ENCODE data around the gene PCYT1A. TPM values are rescaled to one million over a fixed set of nuclear protein-coding genes. Genes with fewer than 3 reads are reported as not detected.
"Not testable (repeated sequence)": the region's sequence is repeated elsewhere in the genome, so short reads cannot be mapped to it uniquely, and the experiment has no call there.

The PCYT1A gene
- total and polyA plus RNA-seq, 5 donors from 2014 or later, result 21.4 to 87.4 (median 23.2) TPM

DNA sequence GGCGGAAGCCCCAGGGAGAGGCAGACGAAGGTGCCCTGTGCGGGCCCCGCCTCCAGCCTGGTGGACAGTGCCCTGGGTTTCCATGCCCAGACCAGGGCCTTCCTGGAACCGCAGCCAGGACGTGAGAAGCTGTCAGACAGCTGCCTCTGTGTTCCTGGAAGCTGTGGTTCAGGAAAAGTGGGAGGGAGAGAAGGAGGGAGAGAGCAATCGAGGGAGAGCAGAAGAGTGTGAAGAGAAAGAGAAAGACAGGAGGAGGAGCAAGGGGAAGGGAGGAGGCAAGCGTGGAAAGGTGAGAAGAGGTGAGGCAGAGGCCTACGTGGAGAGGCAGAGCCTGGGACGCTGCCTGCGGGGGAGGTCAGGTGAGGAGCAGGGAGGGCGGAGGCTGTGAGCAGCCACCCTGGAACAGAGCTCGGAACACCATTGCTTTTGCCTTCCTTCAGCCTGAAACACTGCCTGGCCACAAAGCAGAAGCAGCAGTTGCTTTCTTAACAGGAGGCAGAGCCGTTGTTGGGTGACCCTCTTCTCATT is 94.9 kb downstream of the PCYT1A start:
- DNase-seq (peak in 1 of 3 donors; percentile 52), ATAC-seq (ENCODE audit: low read depth in 2 of 2) (peak in 1 of 2 donors; percentile 23)
- no peaks in the 10 kb centered on the region for H3K36me3 ChIP-seq (ENCODE audit: control insufficient read depth, insufficient read depth, low read length)
- Mint-ChIP-seq H3K9me3 (no peaks in the 10 kb centered on the region), H3K27ac (peak overlapping the region; percentile 94 to 99 (median 97)), H3K36me3 (no peaks in the 10 kb centered on the region), H3K27me3 (no peaks in the 10 kb centered on the region), H3K4me3 (peak overlapping the region; percentile 44 to 77 (median 60)), H3K4me1 (peaks cover 0 to 49% (median 27%) of the 10 kb centered on the region in 4 donors)
- H3K4me3 ChIP-seq (ENCODE audit: low read depth, low read length), result peak overlapping the region; percentile 26
- no peaks in the 10 kb centered on the region for H3K27me3 ChIP-seq (ENCODE audit: control insufficient read depth, insufficient read depth, low read length)
- peak overlapping the region; percentile 93 for H3K27ac ChIP-seq (ENCODE audit: insufficient read depth, low read length, poor library complexity, severe bottlenecking)
- H3K9me3 ChIP-seq (ENCODE audit: control insufficient read depth in 2 of 2, low read length in 2 of 2), result no peaks in the 10 kb centered on the region
- H3K4me1 ChIP-seq (ENCODE audit: control insufficient read depth, insufficient read depth, low read length, poor library complexity, severe bottlenecking), result peaks cover 46% of the 10 kb centered on the region

DNA sequence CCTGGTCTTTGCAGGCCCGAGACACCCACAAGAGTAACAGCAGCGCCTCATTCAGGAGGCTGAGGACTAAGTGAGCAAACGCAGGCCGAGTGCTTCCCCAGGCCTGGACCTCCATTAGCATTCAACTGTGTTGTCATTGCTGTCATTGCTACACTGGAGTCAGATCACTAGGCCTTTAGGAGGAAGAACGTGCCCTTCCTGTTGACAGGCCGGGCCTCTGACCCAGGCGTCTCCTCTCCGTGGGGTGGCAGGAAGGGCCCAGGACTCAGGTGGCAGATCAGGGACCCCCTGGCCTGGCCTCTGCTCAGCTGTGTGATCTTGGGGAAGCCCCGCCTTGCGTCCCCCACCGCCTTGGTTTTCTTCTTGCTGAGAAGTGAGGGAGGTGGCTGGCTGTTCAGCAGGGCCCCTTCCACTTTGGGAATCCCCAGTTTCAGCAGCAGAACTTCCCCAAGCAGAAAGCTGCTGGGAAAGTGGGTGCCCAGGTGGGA is 95.4 kb downstream of the PCYT1A start:
- Mint-ChIP-seq H3K27me3 (no peaks in the 10 kb centered on the region), H3K27ac (peak overlapping the region; percentile 94 to 99 (median 97)), H3K4me3 (peak overlapping the region; percentile 44 to 80 (median 64)), H3K36me3 (no peaks in the 10 kb centered on the region), H3K9me3 (no peaks in the 10 kb centered on the region), H3K4me1 (peaks cover 0 to 52% (median 30%) of the 10 kb centered on the region in 4 donors)
- H3K36me3 ChIP-seq (ENCODE audit: control insufficient read depth, insufficient read depth, low read length), result no peaks in the 10 kb centered on the region
- H3K4me3 ChIP-seq (ENCODE audit: low read depth, low read length), result peak overlapping the region; percentile 26
- DNase-seq, result peak; percentile 44 to 82 (median 53)
- H3K9me3 ChIP-seq (ENCODE audit: control insufficient read depth in 2 of 2, low read length in 2 of 2), result no peaks in the 10 kb centered on the region
- no peaks in the 10 kb centered on the region for H3K27me3 ChIP-seq (ENCODE audit: control insufficient read depth, insufficient read depth, low read length)
- ATAC-seq (ENCODE audit: low read depth in 2 of 2), result peak; percentile 23 to 29
- H3K27ac ChIP-seq (ENCODE audit: insufficient read depth, low read length, poor library complexity, severe bottlenecking), result peak overlapping the region; percentile 93
- H3K4me1 ChIP-seq (ENCODE audit: control insufficient read depth, insufficient read depth, low read length, poor library complexity, severe bottlenecking), result peaks cover 50% of the 10 kb centered on the region

DNA sequence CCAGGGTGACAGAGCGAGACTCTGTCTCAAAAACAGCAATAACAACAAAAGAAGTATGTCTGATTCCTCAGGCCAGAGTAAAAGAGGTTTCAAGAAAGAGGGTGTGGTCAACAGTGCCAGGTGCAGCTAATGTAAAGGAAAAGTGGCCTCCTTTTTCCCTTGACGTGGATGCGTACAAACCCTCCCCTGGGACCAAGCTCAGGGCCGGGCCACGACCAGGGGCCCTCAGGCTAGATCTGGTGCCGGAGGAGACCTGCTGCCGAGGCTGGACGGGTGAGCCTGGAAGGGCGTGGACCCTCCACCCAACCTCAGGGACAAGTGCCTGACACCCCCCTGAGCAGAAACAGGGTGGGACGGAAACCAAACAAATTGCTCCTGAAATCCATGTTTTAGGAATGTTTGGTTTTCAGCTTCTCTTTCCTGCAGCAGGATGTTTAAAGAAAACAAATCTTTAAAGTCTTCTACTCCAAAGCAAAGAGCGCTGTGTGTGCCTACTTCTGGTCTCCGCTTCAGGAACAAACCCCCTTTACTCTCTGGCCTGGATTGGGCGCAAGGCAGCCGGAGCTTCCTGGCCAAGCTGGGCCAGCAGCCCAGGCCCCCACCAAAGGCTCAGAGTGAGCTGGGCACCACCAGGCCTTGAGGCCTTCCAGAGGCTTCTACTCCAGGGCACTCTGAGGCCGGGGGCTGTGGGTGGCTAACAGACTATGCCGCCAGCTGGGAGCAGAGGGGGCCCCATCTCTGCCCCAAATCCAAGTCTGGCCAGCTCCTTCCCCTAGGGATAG is 97.8 kb downstream of the PCYT1A start:
- Histone ChIP-seq H3K9me3 (ENCODE audit: control insufficient read depth in 2 of 2, low read length in 2 of 2) (no peaks in the 10 kb centered on the region), H3K4me1 (ENCODE audit: control insufficient read depth, insufficient read depth, low read length, poor library complexity, severe bottlenecking) (peaks cover 46% of the 10 kb centered on the region), H3K36me3 (ENCODE audit: control insufficient read depth, insufficient read depth, low read length) (no peaks in the 10 kb centered on the region), H3K4me3 (ENCODE audit: low read depth, low read length) (no peak overlapping the region), H3K27me3 (ENCODE audit: control insufficient read depth, insufficient read depth, low read length) (no peaks in the 10 kb centered on the region), H3K27ac (ENCODE audit: insufficient read depth, low read length, poor library complexity, severe bottlenecking) (no peak overlapping the region)
- H3K36me3 Mint-ChIP-seq, result no peaks in the 10 kb centered on the region
- no peak overlapping the region for H3K4me3 Mint-ChIP-seq
- H3K9me3 Mint-ChIP-seq, result no peaks in the 10 kb centered on the region
- ATAC-seq (ENCODE audit: low read depth in 2 of 2), result no peak
- peak overlapping the region in 1 of 3 donors; percentile 67 for H3K27ac Mint-ChIP-seq
- DNase-seq, result no peak
- H3K4me1 Mint-ChIP-seq, result peaks cover 0 to 51% (median 30%) of the 10 kb centered on the region in 4 donors
- H3K27me3 Mint-ChIP-seq, result no peaks in the 10 kb centered on the region

DNA sequence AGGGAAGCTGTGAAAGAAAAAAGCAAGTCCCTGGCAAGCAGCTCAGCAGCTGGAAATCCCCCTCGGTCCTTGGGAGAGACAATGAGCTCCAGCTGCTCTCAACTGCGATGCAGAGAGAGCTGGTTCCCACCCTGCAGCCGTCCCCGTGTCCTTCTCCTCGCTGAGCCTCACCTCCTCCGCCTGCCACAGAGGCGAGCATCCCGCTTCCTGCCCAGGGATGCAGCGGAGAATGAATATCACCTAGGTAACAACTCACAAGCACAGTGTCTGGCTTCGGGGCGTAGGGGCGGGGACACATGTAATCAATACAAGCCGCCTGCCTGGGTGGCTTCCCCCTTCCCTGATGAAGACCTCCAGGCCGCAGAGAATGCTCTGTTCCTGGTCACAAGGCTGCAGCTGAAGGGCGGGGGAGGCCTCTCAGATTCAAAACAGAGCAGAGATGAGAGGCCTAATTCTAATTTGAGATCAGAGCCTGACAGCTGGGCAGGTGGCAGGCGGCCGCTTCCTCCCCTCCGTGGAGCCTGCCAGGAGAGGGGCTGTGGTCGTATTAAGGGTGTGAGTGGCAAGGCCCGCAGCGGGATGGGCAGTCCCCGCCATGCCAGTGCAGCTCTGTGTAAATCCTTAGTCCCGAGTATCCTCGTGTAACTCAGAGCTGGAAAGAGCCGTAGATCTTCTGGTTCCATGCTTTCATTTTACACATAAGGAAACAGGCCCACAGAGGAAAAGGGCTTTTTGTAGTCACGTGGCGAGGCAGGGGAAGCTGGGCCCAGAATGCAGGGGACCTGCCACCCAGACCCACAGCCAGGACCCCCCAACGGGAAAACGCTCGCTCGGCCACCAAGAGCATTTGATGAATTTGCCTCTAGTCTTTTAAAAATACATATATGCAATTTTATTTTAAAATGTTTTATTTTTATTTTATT is 100.6 kb downstream of the PCYT1A start:
- peak; percentile 32 to 42 for ATAC-seq (ENCODE audit: low read depth in 2 of 2)
- peak in 2 of 3 donors; percentile 35 to 57 for DNase-seq
- Mint-ChIP-seq H3K27ac (peak overlapping the region; percentile 92 to 94 (median 93)), H3K36me3 (no peaks in the 10 kb centered on the region), H3K4me1 (peaks cover 3 to 54% (median 29%) of the 10 kb centered on the region in 4 donors), H3K9me3 (no peaks in the 10 kb centered on the region), H3K4me3 (peak overlapping the region; percentile 63 to 84 (median 76)), H3K27me3 (peaks cover 5% of the 10 kb centered on the region)
- Histone ChIP-seq H3K9me3 (ENCODE audit: control insufficient read depth in 2 of 2, low read length in 2 of 2) (no peaks in the 10 kb centered on the region), H3K36me3 (ENCODE audit: control insufficient read depth, insufficient read depth, low read length) (no peaks in the 10 kb centered on the region), H3K4me1 (ENCODE audit: control insufficient read depth, insufficient read depth, low read length, poor library complexity, severe bottlenecking) (peaks cover 37% of the 10 kb centered on the region), H3K4me3 (ENCODE audit: low read depth, low read length) (peak overlapping the region; percentile 52), H3K27ac (ENCODE audit: insufficient read depth, low read length, poor library complexity, severe bottlenecking) (peak overlapping the region; percentile 89), H3K27me3 (ENCODE audit: control insufficient read depth, insufficient read depth, low read length) (no peaks in the 10 kb centered on the region)

DNA sequence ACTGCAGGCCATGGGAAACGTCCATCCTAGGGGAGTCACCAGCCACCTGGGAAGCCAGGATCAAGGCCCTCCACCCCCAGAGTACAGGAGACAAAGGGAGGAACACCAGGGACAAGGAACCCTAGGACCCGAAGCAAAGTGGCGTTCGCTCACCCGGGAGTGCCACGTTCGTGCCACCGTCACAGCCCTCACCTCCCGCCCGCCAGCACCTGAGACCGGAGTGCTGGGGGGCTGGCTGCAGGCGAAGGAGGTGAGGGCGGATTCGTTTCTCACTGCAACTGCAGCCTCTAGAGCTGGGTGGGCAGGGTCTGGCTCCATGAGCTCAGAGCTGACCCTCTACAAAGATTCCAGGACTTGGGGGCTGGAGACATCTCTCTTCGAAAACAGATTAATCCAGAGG is 102.6 kb downstream of the PCYT1A start:
- no peak overlapping the region for H3K4me3 ChIP-seq (ENCODE audit: low read depth, low read length)
- peak overlapping the region; percentile 33 for H3K27ac ChIP-seq (ENCODE audit: insufficient read depth, low read length, poor library complexity, severe bottlenecking)
- no peak overlapping the region for H3K27ac Mint-ChIP-seq
- H3K9me3 ChIP-seq (ENCODE audit: control insufficient read depth in 2 of 2, low read length in 2 of 2), result no peaks in the 10 kb centered on the region
- H3K4me3 Mint-ChIP-seq, result no peak overlapping the region
- no peaks in the 10 kb centered on the region for H3K9me3 Mint-ChIP-seq
- no peak for ATAC-seq (ENCODE audit: low read depth in 2 of 2)
- H3K36me3 ChIP-seq (ENCODE audit: control insufficient read depth, insufficient read depth, low read length), result no peaks in the 10 kb centered on the region
- H3K4me1 Mint-ChIP-seq, result peaks cover 5 to 63% (median 35%) of the 10 kb centered on the region in 4 donors
- peaks cover 54% of the 10 kb centered on the region for H3K4me1 ChIP-seq (ENCODE audit: control insufficient read depth, insufficient read depth, low read length, poor library complexity, severe bottlenecking)
- DNase-seq, result no peak
- H3K27me3 Mint-ChIP-seq, result peaks cover 5% of the 10 kb centered on the region
- no peaks in the 10 kb centered on the region for H3K27me3 ChIP-seq (ENCODE audit: control insufficient read depth, insufficient read depth, low read length)
- no peaks in the 10 kb centered on the region for H3K36me3 Mint-ChIP-seq

DNA sequence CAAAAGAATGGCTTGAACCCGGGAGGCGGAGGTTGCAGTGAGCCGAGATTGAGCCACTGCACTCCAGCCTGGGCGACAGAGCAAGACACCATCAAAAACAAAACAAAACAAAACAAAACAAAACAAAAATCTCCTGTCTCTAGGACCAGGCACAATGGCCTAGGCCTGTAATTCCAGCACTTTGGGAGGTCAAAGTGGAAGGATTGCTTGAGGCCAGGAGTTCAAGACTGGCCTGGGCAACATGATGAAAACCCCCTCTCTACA is 103.4 kb downstream of the PCYT1A start:
- DNase-seq; H3K27me3 ChIP-seq (ENCODE audit: control insufficient read depth, insufficient read depth, low read length); H3K4me3 Mint-ChIP-seq; ATAC-seq (ENCODE audit: low read depth in 2 of 2); H3K27me3 Mint-ChIP-seq; H3K36me3 Mint-ChIP-seq; H3K9me3 ChIP-seq (ENCODE audit: control insufficient read depth in 2 of 2, low read length in 2 of 2); H3K36me3 ChIP-seq (ENCODE audit: control insufficient read depth, insufficient read depth, low read length); H3K9me3 Mint-ChIP-seq; H3K4me3 ChIP-seq (ENCODE audit: low read depth, low read length): not testable (repeated sequence)
- peaks cover 11 to 71% (median 42%) of the 10 kb centered on the region in 4 donors for H3K4me1 Mint-ChIP-seq
- H3K27ac Mint-ChIP-seq, result peak overlapping the region; percentile 95 to 99 (median 98)
- Histone ChIP-seq H3K27ac (ENCODE audit: insufficient read depth, low read length, poor library complexity, severe bottlenecking) (peak overlapping the region; percentile 96), H3K4me1 (ENCODE audit: control insufficient read depth, insufficient read depth, low read length, poor library complexity, severe bottlenecking) (peaks cover 62% of the 10 kb centered on the region)

DNA sequence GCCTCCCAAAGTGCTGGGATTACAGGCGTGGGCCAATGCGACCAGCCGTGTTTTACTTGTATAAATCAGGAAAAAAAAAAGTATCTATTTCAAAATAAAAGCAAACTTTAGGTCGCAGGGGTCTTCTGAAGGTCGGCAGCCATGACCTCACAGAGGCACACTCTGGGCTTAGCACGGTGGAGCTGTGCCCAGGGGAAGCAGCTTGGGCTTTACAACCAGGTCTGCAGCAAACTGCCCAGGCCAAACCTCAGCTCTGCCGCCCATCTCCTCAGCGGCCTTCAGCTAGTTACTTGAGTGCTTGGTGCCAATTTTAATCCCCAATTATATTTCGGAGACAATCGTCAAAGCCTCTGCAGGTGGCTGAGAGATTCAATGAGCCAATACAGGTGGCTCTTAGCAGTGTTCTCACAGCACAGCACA is 106.4 kb downstream of the PCYT1A start:
- H3K4me3 ChIP-seq (ENCODE audit: low read depth, low read length), result no peak overlapping the region
- no peaks in the 10 kb centered on the region for H3K9me3 ChIP-seq (ENCODE audit: control insufficient read depth in 2 of 2, low read length in 2 of 2)
- H3K4me1 ChIP-seq (ENCODE audit: control insufficient read depth, insufficient read depth, low read length, poor library complexity, severe bottlenecking), result peaks cover 58% of the 10 kb centered on the region
- no peak for ATAC-seq (ENCODE audit: low read depth in 2 of 2)
- peak overlapping the region in 3 of 4 donors; percentile 87 to 91 (median 88) for H3K4me3 Mint-ChIP-seq
- no peaks in the 10 kb centered on the region for H3K36me3 Mint-ChIP-seq
- peak overlapping the region; percentile 96 for H3K27ac ChIP-seq (ENCODE audit: insufficient read depth, low read length, poor library complexity, severe bottlenecking)
- no peaks in the 10 kb centered on the region for H3K9me3 Mint-ChIP-seq
- no peaks in the 10 kb centered on the region for H3K36me3 ChIP-seq (ENCODE audit: control insufficient read depth, insufficient read depth, low read length)
- peaks cover 13 to 65% (median 41%) of the 10 kb centered on the region in 4 donors for H3K4me1 Mint-ChIP-seq
- no peak for DNase-seq
- H3K27me3 Mint-ChIP-seq, result peaks cover 5% of the 10 kb centered on the region
- peak overlapping the region; percentile 97 to 99 (median 98) for H3K27ac Mint-ChIP-seq
- H3K27me3 ChIP-seq (ENCODE audit: control insufficient read depth, insufficient read depth, low read length), result no peaks in the 10 kb centered on the region

All from CD4-positive, CD25-positive, alpha-beta regulatory T cell (primary cell).